HEK293 (cell line): ENCODE results near the gene FANK1.
A peak's percentile ranks its signal among the peaks of the same experiment; 100 is the strongest.

Experiments
- GLI4 ChIP-seq: fragments of 450-650 bp; formaldehyde crosslinking; IDR thresholded peaks from 2 replicates; pipeline ENCODE4 v1.5.1; 2016; ENCODE audit warnings: missing biosample characterization, missing genetic modification characterization
- GLIS1 ChIP-seq: fragments of 450-650 bp; formaldehyde crosslinking; IDR thresholded peaks from 2 replicates; pipeline ENCODE4 v1.5.1; 2016; ENCODE audit warnings: missing biosample characterization, missing genetic modification characterization
- HOXD13 ChIP-seq: sonication (generic); formaldehyde crosslinking; IDR thresholded peaks from 2 replicates; pipeline ENCODE4 v1.8.0; 2022; ENCODE audit warnings: missing genetic modification reagents, borderline replicate concordance
- KLF1 ChIP-seq: fragments of 450-650 bp; formaldehyde crosslinking; IDR thresholded peaks from 2 replicates; pipeline ENCODE4 v1.5.1; 2016; ENCODE audit warnings: missing biosample characterization, missing genetic modification characterization
- MZF1 ChIP-seq: fragments of 450-650 bp; formaldehyde crosslinking; IDR thresholded peaks from 2 replicates; pipeline ENCODE4 v1.5.1; 2017; ENCODE audit warnings: missing biosample characterization, missing genetic modification characterization, borderline replicate concordance
- PATZ1 ChIP-seq: fragments of 450-650 bp; formaldehyde crosslinking; IDR thresholded peaks from 2 replicates; pipeline ENCODE4 v1.5.1; 2016; ENCODE audit warnings: missing biosample characterization, missing genetic modification characterization
- PRDM1 ChIP-seq: fragments of 450-650 bp; formaldehyde crosslinking; IDR thresholded peaks from 2 replicates; pipeline ENCODE4; 2016; ENCODE audit warnings: missing biosample characterization, missing genetic modification characterization
- WT1 ChIP-seq: fragments of 450-650 bp; formaldehyde crosslinking; IDR thresholded peaks from 2 replicates; pipeline ENCODE4 v1.5.1; 2016; ENCODE audit warnings: missing biosample characterization, missing genetic modification characterization
- ZBTB21 ChIP-seq: fragments of 450-650 bp; formaldehyde crosslinking; IDR thresholded peaks from 2 replicates; pipeline ENCODE4 v1.5.1; 2017; ENCODE audit warnings: missing biosample characterization, missing genetic modification characterization
- ZEB2 ChIP-seq: fragments of 450-650 bp; formaldehyde crosslinking; IDR thresholded peaks from 2 replicates; pipeline ENCODE4 v1.5.1; 2016; ENCODE audit warnings: missing biosample characterization, missing genetic modification characterization
- ZFP41 ChIP-seq: fragments of 450-650 bp; formaldehyde crosslinking; IDR thresholded peaks from 2 replicates; pipeline ENCODE4 v1.5.1; 2016; ENCODE audit warnings: missing biosample characterization, missing genetic modification characterization, borderline replicate concordance
- ZIC2 ChIP-seq: fragments of 450-650 bp; formaldehyde crosslinking; IDR thresholded peaks from 2 replicates; pipeline ENCODE4 v1.5.1; 2016; ENCODE audit warnings: missing biosample characterization, missing genetic modification characterization
- ZNF155 ChIP-seq: fragments of 450-650 bp; formaldehyde crosslinking; IDR thresholded peaks from 2 replicates; pipeline ENCODE4 v1.5.1; 2016; ENCODE audit warnings: missing biosample characterization, missing genetic modification characterization
- ZNF157 ChIP-seq: fragments of 450-650 bp; formaldehyde crosslinking; IDR thresholded peaks from 2 replicates; pipeline ENCODE4 v1.5.1; 2016; ENCODE audit warnings: missing biosample characterization, missing genetic modification characterization
- ZNF174 ChIP-seq: fragments of 450-650 bp; formaldehyde crosslinking; IDR thresholded peaks from 2 replicates; pipeline ENCODE4 v1.5.0; 2017; ENCODE audit warnings: missing biosample characterization, mild to moderate bottlenecking, missing genetic modification characterization
- ZNF302 ChIP-seq: fragments of 450-650 bp; formaldehyde crosslinking; IDR thresholded peaks from 2 replicates; pipeline ENCODE4 v1.5.1; 2016; ENCODE audit warnings: missing biosample characterization, missing genetic modification characterization, low read depth
- ZNF48 ChIP-seq: fragments of 450-650 bp; formaldehyde crosslinking; IDR thresholded peaks from 2 replicates; pipeline ENCODE4 v1.5.1; 2016; ENCODE audit warnings: missing biosample characterization, missing genetic modification characterization
- ZNF513 ChIP-seq: fragments of 450-650 bp; IDR thresholded peaks from 2 replicates; pipeline ENCODE4 v1.5.1; 2018; ENCODE audit warnings: missing biosample characterization, missing genetic modification characterization
- ZNF596 ChIP-seq: fragments of 450-650 bp; IDR thresholded peaks from 2 replicates; pipeline ENCODE4 v1.5.0; 2018; ENCODE audit warnings: missing biosample characterization, mild to moderate bottlenecking, missing genetic modification characterization, moderate library complexity
- ZNF600 ChIP-seq: fragments of 450-650 bp; formaldehyde crosslinking; IDR thresholded peaks from 2 replicates; pipeline ENCODE4 v1.5.1; 2016; ENCODE audit warnings: missing biosample characterization, missing genetic modification characterization
- ZNF629 ChIP-seq: fragments of 450-650 bp; formaldehyde crosslinking; IDR thresholded peaks from 2 replicates; pipeline ENCODE4 v1.5.1; 2017; ENCODE audit warnings: missing biosample characterization, missing genetic modification characterization
- ZNF692 ChIP-seq: fragments of 450-650 bp; formaldehyde crosslinking; IDR thresholded peaks from 2 replicates; pipeline ENCODE4 v1.5.1; 2016; ENCODE audit warnings: missing biosample characterization, missing genetic modification characterization
- ZNF76 ChIP-seq: fragments of 450-650 bp; formaldehyde crosslinking; IDR thresholded peaks from 2 replicates; pipeline ENCODE4; 2016; ENCODE audit warnings: low read depth, missing biosample characterization, missing genetic modification characterization, borderline replicate concordance
- ZNF776 ChIP-seq: fragments of 450-650 bp; formaldehyde crosslinking; IDR thresholded peaks from 2 replicates; pipeline ENCODE4 v1.5.0; 2017; ENCODE audit warnings: missing biosample characterization, missing genetic modification characterization, borderline replicate concordance
- ZNF777 ChIP-seq: fragments of 450-650 bp; formaldehyde crosslinking; IDR thresholded peaks from 2 replicates; pipeline ENCODE4 v1.5.1; 2017; ENCODE audit warnings: missing biosample characterization, missing genetic modification characterization, borderline replicate concordance
- TF ChIP-seq, protein P1 (sequence below): fragments of 450-650 bp; formaldehyde crosslinking; IDR thresholded peaks from 2 replicates; pipeline ENCODE4 v1.5.1; 2017; ENCODE audit warnings: missing biosample characterization, missing genetic modification characterization
- TF ChIP-seq, protein P2 (sequence below): fragments of 450-650 bp; formaldehyde crosslinking; IDR thresholded peaks from 2 replicates; pipeline ENCODE4 v1.5.1; 2016; ENCODE audit warnings: missing biosample characterization, missing genetic modification characterization, low read depth
- TF ChIP-seq, protein P3 (sequence below): fragments of 450-650 bp; formaldehyde crosslinking; IDR thresholded peaks from 2 replicates; pipeline ENCODE4 v1.5.1; 2016; ENCODE audit warnings: missing biosample characterization, missing genetic modification characterization

FANK1 gene

DNA sequence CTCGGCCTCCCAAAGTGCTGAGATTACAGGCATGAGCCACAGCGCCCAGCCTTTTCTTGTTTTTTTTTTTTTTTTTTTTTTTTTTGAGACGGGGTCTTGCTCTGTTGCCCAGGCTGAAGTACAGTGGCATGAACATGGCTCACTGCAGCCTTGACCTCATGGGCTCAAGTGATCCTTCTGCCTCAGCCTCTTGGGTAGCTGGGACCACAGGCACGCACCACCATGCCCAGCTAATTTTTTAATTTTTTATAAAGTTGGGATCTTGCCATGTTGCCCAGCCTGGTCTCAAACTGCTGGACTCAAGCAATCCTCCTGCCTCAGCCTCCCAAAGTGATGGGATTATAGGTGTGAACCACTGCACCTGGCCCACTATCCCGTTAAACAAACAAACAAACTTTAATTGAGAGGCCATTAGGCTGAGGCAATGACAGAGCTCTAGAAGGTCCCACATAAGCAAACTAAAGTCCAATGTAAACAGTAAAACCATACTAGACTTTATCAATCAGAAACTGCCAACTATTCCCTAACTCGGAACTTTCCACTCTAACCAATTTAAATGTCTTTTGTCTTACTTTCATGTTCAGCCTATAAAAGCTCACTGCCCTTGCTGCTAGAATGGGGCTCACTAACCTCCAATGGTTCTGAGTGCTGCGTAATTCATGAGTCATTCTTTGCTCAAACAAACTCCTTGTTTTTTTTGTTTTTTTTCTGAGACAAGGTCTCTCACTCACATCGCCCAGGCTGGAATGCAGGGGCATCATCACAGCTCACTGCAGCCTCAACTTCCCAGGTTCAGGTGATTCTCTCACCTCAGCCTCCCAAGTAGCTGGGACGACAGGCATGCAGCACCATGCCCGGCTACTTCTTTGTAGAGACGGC lies 17.2 kb upstream of the FANK1 start (continued):
- TF ChIP-seq ZNF513 (tag by site-specific recombination) (no peak), ZNF629 (tag by site-specific recombination) (peak; percentile 88), ZNF76 (tag by site-specific recombination) (no peak), HOXD13 (CRISPR knock-in tag) (no peak), GLI4 (tag by site-specific recombination) (no peak), ZFP41 (tag by site-specific recombination) (no peak), ZNF302 (tag by site-specific recombination) (no peak), ZNF157 (tag by site-specific recombination) (no peak), GLIS1 (tag by site-specific recombination) (no peak), ZNF174 (no peak), ZNF155 (no peak), ZNF48 (tag by site-specific recombination) (no peak), ZIC2 (tag by site-specific recombination) (no peak), ZNF692 (tag by site-specific recombination) (0 out of 2 replicates have a peak, but pooled peaks have one; percentile 42), ZEB2 (tag by site-specific recombination) (peak; percentile 61; the same call in 1 of the 2 replicates), PRDM1 (peak; percentile 64; the same call in 1 of the 2 replicates), ZNF600 (peak; percentile 65; the same call in 1 of the 2 replicates), ZBTB21 (peak; percentile 64), PATZ1 (tag by site-specific recombination) (peak; percentile 20; the same call in 1 of the 2 replicates), KLF1 (no peak), ZNF596 (tag by site-specific recombination) (no peak), ZNF777 (tag by site-specific recombination) (no peak), MZF1 (tag by site-specific recombination) (no peak), WT1 (tag by site-specific recombination) (no peak; the same call in 1 of the 2 replicates), ZNF776 (tag by site-specific recombination) (no peak)
- TF ChIP-seq, protein P1, sequence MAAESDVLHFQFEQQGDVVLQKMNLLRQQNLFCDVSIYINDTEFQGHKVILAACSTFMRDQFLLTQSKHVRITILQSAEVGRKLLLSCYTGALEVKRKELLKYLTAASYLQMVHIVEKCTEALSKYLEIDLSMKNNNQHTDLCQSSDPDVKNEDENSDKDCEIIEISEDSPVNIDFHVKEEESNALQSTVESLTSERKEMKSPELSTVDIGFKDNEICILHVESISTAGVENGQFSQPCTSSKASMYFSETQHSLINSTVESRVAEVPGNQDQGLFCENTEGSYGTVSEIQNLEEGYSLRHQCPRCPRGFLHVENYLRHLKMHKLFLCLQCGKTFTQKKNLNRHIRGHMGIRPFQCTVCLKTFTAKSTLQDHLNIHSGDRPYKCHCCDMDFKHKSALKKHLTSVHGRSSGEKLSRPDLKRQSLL: no peak
- TF ChIP-seq, protein P2, sequence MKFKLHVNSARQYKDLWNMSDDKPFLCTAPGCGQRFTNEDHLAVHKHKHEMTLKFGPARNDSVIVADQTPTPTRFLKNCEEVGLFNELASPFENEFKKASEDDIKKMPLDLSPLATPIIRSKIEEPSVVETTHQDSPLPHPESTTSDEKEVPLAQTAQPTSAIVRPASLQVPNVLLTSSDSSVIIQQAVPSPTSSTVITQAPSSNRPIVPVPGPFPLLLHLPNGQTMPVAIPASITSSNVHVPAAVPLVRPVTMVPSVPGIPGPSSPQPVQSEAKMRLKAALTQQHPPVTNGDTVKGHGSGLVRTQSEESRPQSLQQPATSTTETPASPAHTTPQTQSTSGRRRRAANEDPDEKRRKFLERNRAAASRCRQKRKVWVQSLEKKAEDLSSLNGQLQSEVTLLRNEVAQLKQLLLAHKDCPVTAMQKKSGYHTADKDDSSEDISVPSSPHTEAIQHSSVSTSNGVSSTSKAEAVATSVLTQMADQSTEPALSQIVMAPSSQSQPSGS (tag by site-specific recombination): no peak
- TF ChIP-seq, protein P3, sequence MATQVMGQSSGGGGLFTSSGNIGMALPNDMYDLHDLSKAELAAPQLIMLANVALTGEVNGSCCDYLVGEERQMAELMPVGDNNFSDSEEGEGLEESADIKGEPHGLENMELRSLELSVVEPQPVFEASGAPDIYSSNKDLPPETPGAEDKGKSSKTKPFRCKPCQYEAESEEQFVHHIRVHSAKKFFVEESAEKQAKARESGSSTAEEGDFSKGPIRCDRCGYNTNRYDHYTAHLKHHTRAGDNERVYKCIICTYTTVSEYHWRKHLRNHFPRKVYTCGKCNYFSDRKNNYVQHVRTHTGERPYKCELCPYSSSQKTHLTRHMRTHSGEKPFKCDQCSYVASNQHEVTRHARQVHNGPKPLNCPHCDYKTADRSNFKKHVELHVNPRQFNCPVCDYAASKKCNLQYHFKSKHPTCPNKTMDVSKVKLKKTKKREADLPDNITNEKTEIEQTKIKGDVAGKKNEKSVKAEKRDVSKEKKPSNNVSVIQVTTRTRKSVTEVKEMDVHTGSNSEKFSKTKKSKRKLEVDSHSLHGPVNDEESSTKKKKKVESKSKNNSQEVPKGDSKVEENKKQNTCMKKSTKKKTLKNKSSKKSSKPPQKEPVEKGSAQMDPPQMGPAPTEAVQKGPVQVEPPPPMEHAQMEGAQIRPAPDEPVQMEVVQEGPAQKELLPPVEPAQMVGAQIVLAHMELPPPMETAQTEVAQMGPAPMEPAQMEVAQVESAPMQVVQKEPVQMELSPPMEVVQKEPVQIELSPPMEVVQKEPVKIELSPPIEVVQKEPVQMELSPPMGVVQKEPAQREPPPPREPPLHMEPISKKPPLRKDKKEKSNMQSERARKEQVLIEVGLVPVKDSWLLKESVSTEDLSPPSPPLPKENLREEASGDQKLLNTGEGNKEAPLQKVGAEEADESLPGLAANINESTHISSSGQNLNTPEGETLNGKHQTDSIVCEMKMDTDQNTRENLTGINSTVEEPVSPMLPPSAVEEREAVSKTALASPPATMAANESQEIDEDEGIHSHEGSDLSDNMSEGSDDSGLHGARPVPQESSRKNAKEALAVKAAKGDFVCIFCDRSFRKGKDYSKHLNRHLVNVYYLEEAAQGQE: no peak
